ENCODE measurements around the gene COL17A1.

DNA sequence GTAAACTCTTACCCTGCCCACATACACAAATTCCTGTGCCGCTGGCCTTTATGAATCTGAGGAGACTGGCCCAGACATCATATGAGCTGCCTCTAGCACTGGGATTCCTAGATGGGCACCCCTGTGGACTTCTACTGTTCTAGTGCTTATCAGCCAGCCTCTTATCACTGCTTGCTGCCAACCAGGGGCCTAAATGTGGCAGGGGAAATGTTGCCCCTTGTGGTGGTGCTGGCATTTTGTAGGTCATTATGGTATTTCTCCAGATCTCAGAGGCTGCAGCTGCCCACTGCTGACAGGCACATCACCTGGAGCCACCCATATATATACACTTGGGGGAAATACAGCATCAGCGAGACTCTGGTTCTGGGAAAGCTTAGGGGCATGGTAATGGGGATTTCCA, 41.7 kb upstream of the COL17A1 start:
- TF ChIP-seq, protein P1, sequence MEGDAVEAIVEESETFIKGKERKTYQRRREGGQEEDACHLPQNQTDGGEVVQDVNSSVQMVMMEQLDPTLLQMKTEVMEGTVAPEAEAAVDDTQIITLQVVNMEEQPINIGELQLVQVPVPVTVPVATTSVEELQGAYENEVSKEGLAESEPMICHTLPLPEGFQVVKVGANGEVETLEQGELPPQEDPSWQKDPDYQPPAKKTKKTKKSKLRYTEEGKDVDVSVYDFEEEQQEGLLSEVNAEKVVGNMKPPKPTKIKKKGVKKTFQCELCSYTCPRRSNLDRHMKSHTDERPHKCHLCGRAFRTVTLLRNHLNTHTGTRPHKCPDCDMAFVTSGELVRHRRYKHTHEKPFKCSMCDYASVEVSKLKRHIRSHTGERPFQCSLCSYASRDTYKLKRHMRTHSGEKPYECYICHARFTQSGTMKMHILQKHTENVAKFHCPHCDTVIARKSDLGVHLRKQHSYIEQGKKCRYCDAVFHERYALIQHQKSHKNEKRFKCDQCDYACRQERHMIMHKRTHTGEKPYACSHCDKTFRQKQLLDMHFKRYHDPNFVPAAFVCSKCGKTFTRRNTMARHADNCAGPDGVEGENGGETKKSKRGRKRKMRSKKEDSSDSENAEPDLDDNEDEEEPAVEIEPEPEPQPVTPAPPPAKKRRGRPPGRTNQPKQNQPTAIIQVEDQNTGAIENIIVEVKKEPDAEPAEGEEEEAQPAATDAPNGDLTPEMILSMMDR (conservative IDR thresholded peaks at IDR 0.05) = peak; percentile 42
- no peak for TF ChIP-seq ZFX (IDR thresholded peaks at IDR 0.05)
